ENCODE data around the gene PRMT1. TPM values are rescaled to one million over a fixed set of nuclear protein-coding genes. Genes with fewer than 3 reads are reported as not detected.

The PRMT1 gene
- total RNA-seq, result 10 to 100 TPM; 45.4 to 71.2 TPM

GRCh38 chr19:49677231-49677900 lies at the start of gene PRMT1:
Gene PRMT1 (plus strand): TSS chr19:49677271. CDS start chr19:49677281, 10 bp downstream.
- peak within 1 kb of the TSS; percentile 91 to 95 (median 94) for H3K27ac ChIP-seq
- no peaks in the 10 kb centered on the region for H3K27me3 ChIP-seq
- DNase-seq, result peak in 2 of 4 donors; percentile 45 to 55
- no peak for ATAC-seq
- no peak for TF ChIP-seq CTCF (IDR thresholded peaks at IDR 0.05)
- TF ChIP-seq POLR2A (IDR thresholded peaks at IDR 0.05), result peak; percentile 74 to 95 (median 92)
- H3K36me3 ChIP-seq (replicated peaks in 1 of 2; ENCODE audit: insufficient read depth in 1 of 2, low read depth in 2 of 2), result peaks cover 6 to 7% of the 10 kb centered on the region in 2 donors
- intact Hi-C loops (cut with DNase I), result no loop called here
- no peaks in the 10 kb centered on the region for H3K9me3 ChIP-seq
- H3K4me1 ChIP-seq, result peaks cover 49% of the 10 kb centered on the region
- 0% methylated on average over 17 to 55 of the region's 57 CpGs for WGBS, 2 donors
- H3K4me3 ChIP-seq, result peak within 1 kb of the TSS; percentile 90 to 92

DNA sequence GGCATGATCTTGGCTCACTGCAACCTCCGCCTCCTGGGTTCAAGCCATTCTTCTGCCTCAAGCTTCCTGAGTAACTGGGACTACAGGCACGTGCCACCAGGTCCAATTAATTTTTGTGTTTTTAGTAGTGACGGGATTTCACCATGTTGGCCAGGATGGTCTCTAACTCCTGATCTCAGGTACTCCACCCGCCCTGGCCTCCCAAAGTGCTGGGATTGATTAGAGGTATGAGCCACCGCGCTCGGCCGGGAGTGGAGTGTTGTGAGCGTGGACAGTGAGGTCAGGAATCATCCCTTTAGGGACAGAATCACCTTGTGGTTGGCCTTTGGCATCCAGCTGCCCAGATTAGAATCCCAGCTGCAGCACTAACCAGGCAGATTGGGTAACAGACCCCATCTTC lies 47.4 kb upstream of the PRMT1 start:
- Histone ChIP-seq H3K9me3 (no peaks in the 10 kb centered on the region), H3K4me1 (peaks cover 15% of the 10 kb centered on the region), H3K27me3 (no peaks in the 10 kb centered on the region), H3K4me3 (no peak overlapping the region), H3K27ac (no peak overlapping the region), H3K36me3 (replicated peaks in 1 of 2; ENCODE audit: insufficient read depth in 1 of 2, low read depth in 2 of 2) (peaks cover 0 to 7% of the 10 kb centered on the region in 2 donors)
- intact Hi-C loops (cut with DNase I), result no loop called here
- no peak for DNase-seq
- ATAC-seq, result no peak
- WGBS, 2 donors, result 92 to 93% methylated on average over 8 to 9 of the region's 9 CpGs
- TF ChIP-seq CTCF (IDR thresholded peaks at IDR 0.05) (no peak), POLR2A (IDR thresholded peaks at IDR 0.05) (no peak)

DNA sequence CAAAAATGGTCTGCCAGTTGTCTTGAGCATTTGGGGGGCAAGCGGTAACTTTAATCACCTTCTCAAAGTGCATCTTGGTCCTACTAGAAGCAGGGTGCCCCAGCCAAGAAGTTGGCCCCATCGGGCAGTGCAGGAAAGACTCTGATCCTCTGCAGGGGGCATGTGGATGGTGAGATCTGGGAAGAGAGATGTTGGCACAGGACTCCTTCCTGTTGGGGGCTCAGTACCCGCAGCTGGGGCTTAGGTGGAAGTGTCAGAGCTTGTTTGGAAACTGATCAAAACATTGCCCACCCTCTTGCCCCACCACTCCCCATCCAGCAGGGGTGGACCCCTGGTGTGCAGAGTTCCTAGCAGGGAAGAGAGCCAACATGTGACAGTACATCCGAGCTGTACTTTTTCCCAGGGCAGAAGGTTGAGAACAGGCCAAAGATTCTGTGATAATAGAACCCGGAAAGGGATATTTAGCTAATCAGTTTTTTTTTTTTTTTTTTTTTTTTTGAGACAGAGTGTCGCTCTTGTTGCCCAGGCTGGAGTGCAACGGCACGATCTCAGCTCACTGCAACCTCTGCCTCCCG lies 46.0 kb upstream of the PRMT1 start:
- no peak overlapping the region for H3K4me3 ChIP-seq
- H3K9me3 ChIP-seq, result no peaks in the 10 kb centered on the region
- H3K27me3 ChIP-seq, result no peaks in the 10 kb centered on the region
- H3K36me3 ChIP-seq (replicated peaks in 1 of 2; ENCODE audit: insufficient read depth in 1 of 2, low read depth in 2 of 2), result peaks cover 0 to 5% of the 10 kb centered on the region in 2 donors
- peak overlapping the region in 3 of 4 donors; percentile 55 to 71 (median 69) for H3K27ac ChIP-seq
- TF ChIP-seq CTCF (IDR thresholded peaks at IDR 0.05) (no peak), POLR2A (IDR thresholded peaks at IDR 0.05) (no peak)
- ATAC-seq (peak; percentile 69), DNase-seq (peak in 2 of 4 donors; percentile 35 to 55)
- WGBS, 2 donors, result 21 to 28% methylated on average over 8 to 9 of the region's 9 CpGs
- intact Hi-C loops (cut with DNase I), result no loop called here
- peaks cover 15% of the 10 kb centered on the region for H3K4me1 ChIP-seq

DNA sequence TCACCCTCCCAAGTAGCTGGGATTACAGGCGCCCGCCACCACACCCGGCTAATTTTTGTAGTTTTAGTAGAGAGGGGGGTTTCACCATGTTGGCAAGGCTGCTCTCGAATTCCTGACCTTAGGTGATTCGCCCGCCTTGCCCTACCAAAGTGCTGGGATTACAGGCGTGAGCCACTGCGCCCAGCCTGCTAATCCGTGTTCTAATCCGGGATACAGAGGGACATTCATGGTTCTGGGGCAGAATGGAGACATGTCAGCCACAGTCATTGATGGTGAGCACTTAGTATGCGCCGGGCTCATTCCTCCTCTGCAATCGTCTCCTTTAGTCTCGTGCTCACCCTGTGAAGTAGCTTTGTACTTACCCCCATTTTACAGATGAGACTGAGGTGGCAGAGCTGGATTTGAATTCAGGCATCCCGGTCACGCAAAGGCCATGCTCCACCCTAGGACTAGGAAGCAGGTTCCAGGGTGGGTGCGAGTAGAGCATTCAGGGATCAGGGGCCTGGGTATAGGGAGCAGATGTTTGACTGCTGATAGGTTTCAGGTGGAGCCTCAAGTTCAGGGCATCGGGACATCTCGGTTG lies 45.4 kb upstream of the PRMT1 start:
- WGBS, 2 donors, result 82 to 86% methylated on average over 11 to 18 of the region's 19 CpGs
- H3K4me3 ChIP-seq, result no peak overlapping the region
- ATAC-seq (no peak), DNase-seq (no peak)
- H3K9me3 ChIP-seq, result no peaks in the 10 kb centered on the region
- no peak for TF ChIP-seq POLR2A (IDR thresholded peaks at IDR 0.05)
- no peak for TF ChIP-seq CTCF (IDR thresholded peaks at IDR 0.05)
- H3K27me3 ChIP-seq, result no peaks in the 10 kb centered on the region
- H3K36me3 ChIP-seq (replicated peaks in 1 of 2; ENCODE audit: insufficient read depth in 1 of 2, low read depth in 2 of 2), result peaks cover 0 to 5% of the 10 kb centered on the region in 2 donors
- H3K4me1 ChIP-seq, result peaks cover 15% of the 10 kb centered on the region
- H3K27ac ChIP-seq, result peak overlapping the region in 3 of 4 donors; percentile 55 to 71 (median 69)
- intact Hi-C loops (cut with DNase I), result no loop called here
